Vagina (tissue), 2 donors: ENCODE data around the gene OR9G4.

ENCODE experiments used
- CTCF ChIP-seq, 3 experiments: fragments of 450-650 bp in 2 of 3; fragments of 200-600 bp in 1 of 3; sonication (generic) in 1 of 3; IDR thresholded peaks; one replicate each; pipeline ENCODE4 v1.5.1; 2017 to 2019; ENCODE audit warnings: antibody characterized with exemption in 3 of 3, mild to moderate bottlenecking in 2 of 3, moderate library complexity in 2 of 3
- POLR2A ChIP-seq, 2 donors: fragments of 450-650 bp; IDR thresholded peaks; one replicate each; pipeline ENCODE4 v1.6.1; 2017; ENCODE audit warnings: antibody characterized with exemption in 2 of 2, mild to moderate bottlenecking in 2 of 2, moderate library complexity in 2 of 2

- TF ChIP-seq POLR2A (IDR thresholded peaks at IDR 0.05) (no peak), CTCF (IDR thresholded peaks at IDR 0.05) (no peak)
These were observed at the start of gene OR9G4 for GRCh38 chr11:56748597-56748996.
